ENCODE data around the gene CNPY2.

The CNPY2 gene

GRCh38 chr12:56300644-56301464, 14.9 kb downstream of the CNPY2 start:
- TF ChIP-seq, protein P1, sequence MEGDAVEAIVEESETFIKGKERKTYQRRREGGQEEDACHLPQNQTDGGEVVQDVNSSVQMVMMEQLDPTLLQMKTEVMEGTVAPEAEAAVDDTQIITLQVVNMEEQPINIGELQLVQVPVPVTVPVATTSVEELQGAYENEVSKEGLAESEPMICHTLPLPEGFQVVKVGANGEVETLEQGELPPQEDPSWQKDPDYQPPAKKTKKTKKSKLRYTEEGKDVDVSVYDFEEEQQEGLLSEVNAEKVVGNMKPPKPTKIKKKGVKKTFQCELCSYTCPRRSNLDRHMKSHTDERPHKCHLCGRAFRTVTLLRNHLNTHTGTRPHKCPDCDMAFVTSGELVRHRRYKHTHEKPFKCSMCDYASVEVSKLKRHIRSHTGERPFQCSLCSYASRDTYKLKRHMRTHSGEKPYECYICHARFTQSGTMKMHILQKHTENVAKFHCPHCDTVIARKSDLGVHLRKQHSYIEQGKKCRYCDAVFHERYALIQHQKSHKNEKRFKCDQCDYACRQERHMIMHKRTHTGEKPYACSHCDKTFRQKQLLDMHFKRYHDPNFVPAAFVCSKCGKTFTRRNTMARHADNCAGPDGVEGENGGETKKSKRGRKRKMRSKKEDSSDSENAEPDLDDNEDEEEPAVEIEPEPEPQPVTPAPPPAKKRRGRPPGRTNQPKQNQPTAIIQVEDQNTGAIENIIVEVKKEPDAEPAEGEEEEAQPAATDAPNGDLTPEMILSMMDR (IDR thresholded peaks at IDR 0.05; ENCODE audit: borderline replicate concordance, insufficient read depth, low read depth, low read length), result no peak
- peak overlapping the region; percentile 27 for H3K4me3 ChIP-seq (ENCODE audit: low read depth, low read length)

DNA sequence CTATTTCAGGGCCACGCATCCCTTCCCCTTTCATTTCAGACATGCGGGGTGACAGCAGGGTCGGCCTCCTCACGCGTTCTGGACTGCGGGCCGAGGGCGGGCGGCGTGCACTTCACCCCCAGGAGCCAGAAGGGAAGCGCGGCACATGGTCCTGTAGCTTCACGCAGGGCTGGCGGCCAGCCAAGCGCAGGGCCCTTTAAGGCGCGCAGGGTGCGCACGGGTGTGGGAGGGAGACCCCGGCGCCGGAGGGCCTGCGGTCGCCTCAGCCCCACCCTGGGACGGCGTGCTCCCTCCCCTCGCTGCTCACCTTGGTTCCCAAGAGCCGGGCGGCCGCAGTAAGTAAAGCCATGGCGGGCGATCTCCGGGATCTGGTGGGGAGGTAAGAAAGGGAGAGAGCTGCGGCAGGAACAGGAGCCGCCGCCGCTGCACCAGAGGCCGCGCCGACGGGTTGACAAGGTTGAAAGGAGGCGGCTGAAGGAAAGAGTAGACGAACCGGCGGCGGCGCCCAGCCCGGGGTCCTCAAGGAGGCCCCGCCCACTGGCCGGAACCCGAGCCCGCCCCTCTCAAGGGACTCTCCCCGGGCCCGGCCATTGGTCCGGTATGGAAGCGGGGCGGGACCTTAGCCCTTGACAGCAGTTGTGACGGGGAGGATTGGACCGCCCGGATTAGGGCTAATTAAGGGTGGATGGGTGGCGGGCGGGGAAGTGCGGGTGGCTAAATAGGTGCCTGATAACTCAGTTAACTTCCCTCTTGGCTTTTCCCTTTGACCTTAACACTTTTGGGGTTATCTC, 15.7 kb downstream of the CNPY2 start, which contains the start of gene CS:
Gene CS (minus strand): TSS at position 478 of the 791 bp plus-strand sequence. CDS start 129 bp downstream, at position 349.
- peak within 1 kb of the TSS; percentile 78 for H3K4me3 ChIP-seq (ENCODE audit: low read depth, low read length)
- TF ChIP-seq, protein P1 (IDR thresholded peaks at IDR 0.05; ENCODE audit: borderline replicate concordance, insufficient read depth, low read depth, low read length), result no peak

DNA sequence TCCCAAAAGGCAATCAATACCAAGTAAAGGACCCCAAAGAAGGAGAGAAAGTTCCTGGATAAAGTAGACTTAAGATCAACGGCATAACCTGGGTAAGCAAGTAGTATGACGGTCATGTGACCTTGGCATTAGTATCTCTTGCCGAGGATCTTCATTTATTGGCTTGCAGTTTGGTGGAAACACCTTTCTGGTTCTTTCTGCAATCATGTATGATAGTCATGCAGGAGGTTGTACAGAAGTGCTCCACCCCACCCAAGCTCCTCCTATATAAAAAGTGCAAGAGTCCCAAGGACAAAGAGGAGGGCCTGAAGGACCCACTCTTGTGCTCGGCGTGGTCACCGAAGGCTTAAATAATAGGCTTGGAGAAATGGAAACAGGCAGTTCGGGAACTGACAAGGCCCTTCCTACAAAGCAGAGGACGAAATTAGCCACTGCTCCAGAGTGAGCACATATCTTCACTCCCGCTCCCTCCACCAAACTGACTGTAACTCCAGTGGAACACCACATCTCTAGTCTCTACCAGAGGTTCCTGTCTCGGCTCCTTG, 16.4 kb downstream of the CNPY2 start:
- peak overlapping the region; percentile 78 for H3K4me3 ChIP-seq (ENCODE audit: low read depth, low read length)
- TF ChIP-seq, protein P1 (IDR thresholded peaks at IDR 0.05; ENCODE audit: borderline replicate concordance, insufficient read depth, low read depth, low read length), result no peak

- peak overlapping the region; percentile 78 for H3K4me3 ChIP-seq (ENCODE audit: low read depth, low read length)
- TF ChIP-seq, protein P1 (IDR thresholded peaks at IDR 0.05; ENCODE audit: borderline replicate concordance, insufficient read depth, low read depth, low read length), result no peak
These were observed 17.0 kb downstream of the CNPY2 start for GRCh38 chr12:56298828-56299227.

GRCh38 chr12:56297400-56297799, 18.4 kb downstream of the CNPY2 start:
- TF ChIP-seq, protein P1 (IDR thresholded peaks at IDR 0.05; ENCODE audit: borderline replicate concordance, insufficient read depth, low read depth, low read length), result no peak
- no peak overlapping the region for H3K4me3 ChIP-seq (ENCODE audit: low read depth, low read length)

- TF ChIP-seq, protein P1 (IDR thresholded peaks at IDR 0.05; ENCODE audit: borderline replicate concordance, insufficient read depth, low read depth, low read length), result no peak
- no peak overlapping the region for H3K4me3 ChIP-seq (ENCODE audit: low read depth, low read length)
These were observed 19.5 kb downstream of the CNPY2 start for GRCh38 chr12:56296295-56296694.

All from GM12875 (cell line).